Muscle layer of colon (tissue), 2 donors: Measurements from ENCODE around the gene KITLG.
"Not testable (repeated sequence)": the region's sequence is repeated elsewhere in the genome, so short reads cannot be mapped to it uniquely, and the experiment has no call there.

Experiments used
- H3K27ac ChIP-seq: one replicate; pipeline ENCODE4 v1.7.0; 2013; ENCODE audit warnings: low read depth, mild to moderate bottlenecking, low read length, moderate library complexity
- H3K27me3 ChIP-seq, 2 donors: one replicate each; pipeline ENCODE4 v1.7.0; 2013; ENCODE audit warnings: low read length in 2 of 2, mild to moderate bottlenecking in 2 of 2; ENCODE audit not compliant: insufficient read depth in 2 of 2, control insufficient read depth in 1 of 2
- H3K36me3 ChIP-seq: one replicate; pipeline ENCODE4 v1.7.0; 2013; ENCODE audit warnings: mild to moderate bottlenecking, low read length; ENCODE audit not compliant: insufficient read depth
- H3K4me1 ChIP-seq: one replicate; pipeline ENCODE4 v1.7.0; 2013; ENCODE audit warnings: mild to moderate bottlenecking, low read length; ENCODE audit not compliant: insufficient read depth
- H3K4me3 ChIP-seq, 2 donors: one replicate each; pipeline ENCODE4 v1.7.0; 2013; ENCODE audit warnings: low read length in 2 of 2, low read depth in 1 of 2, mild to moderate bottlenecking in 1 of 2, moderate library complexity in 1 of 2
- H3K9ac ChIP-seq: one replicate; pipeline ENCODE4 v1.7.0; 2013; ENCODE audit warnings: low read length
- H3K9me3 ChIP-seq: one replicate; pipeline ENCODE4 v1.7.0; 2013; ENCODE audit warnings: mild to moderate bottlenecking, low read length
- donor health status: abdominal sarcoma.
- donor health status: Adenocarcinoma of cecum.

KITLG gene

DNA sequence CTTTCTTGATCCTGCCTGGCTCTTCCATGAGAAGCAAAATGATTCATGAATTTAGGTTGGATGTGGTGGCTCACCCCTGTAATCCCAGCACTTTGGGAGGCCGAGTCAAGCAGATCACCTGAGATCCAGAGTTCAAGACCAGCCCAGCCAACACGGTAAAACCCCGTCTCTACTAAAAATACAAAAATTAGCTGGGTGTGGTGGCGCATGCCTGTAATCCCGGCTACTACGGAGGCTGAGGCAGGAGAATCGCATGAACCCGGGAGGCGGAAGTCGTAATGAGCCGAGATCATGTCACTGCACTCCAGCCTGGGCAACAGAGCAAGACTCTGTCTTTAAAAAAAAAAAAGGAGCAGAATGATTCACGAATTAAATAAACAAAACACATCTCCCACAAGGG, 72.4 kb downstream of the KITLG start:
- not testable (repeated sequence) for H3K9me3 ChIP-seq, H3K9ac ChIP-seq, H3K4me3 ChIP-seq, H3K27ac ChIP-seq, H3K27me3 ChIP-seq, H3K4me1 ChIP-seq
- H3K36me3 ChIP-seq: peaks cover 35% of the 10 kb centered on the region

GRCh38 chr12:88507270-88507669, 73.0 kb downstream of the KITLG start:
- no peaks in the 10 kb centered on the region for H3K27me3 ChIP-seq
- no peaks in the 10 kb centered on the region for H3K9me3 ChIP-seq
- peaks cover 41% of the 10 kb centered on the region for H3K36me3 ChIP-seq
- no peaks in the 10 kb centered on the region for H3K4me1 ChIP-seq
- no peak overlapping the region for H3K4me3 ChIP-seq
- H3K9ac ChIP-seq: no peak overlapping the region
- no peak overlapping the region for H3K27ac ChIP-seq

DNA sequence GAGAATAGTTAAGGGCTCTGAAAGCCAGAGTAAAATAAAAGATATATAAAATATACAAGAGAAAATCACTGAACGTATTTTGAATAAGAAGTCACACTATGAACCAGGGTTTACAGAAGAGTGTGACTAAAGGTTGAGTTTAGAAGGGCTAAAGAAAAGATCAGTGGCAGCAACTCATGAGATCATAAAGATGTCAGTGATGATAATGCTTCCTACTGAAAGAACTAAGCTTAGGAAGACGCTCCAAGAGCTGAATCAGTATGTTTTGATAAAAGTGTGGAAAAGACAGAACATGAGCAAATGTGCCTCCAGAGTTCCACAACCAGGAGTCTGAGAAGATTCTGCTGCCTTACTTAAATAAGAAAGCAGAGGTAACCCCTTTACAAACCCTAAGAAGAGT, 74.6 kb downstream of the KITLG start:
- Histone ChIP-seq H3K9me3 (no peaks in the 10 kb centered on the region), H3K36me3 (peaks cover 41% of the 10 kb centered on the region), H3K4me3 (no peak overlapping the region), H3K27ac (no peak overlapping the region), H3K9ac (no peak overlapping the region), H3K4me1 (no peaks in the 10 kb centered on the region), H3K27me3 (no peaks in the 10 kb centered on the region)

DNA sequence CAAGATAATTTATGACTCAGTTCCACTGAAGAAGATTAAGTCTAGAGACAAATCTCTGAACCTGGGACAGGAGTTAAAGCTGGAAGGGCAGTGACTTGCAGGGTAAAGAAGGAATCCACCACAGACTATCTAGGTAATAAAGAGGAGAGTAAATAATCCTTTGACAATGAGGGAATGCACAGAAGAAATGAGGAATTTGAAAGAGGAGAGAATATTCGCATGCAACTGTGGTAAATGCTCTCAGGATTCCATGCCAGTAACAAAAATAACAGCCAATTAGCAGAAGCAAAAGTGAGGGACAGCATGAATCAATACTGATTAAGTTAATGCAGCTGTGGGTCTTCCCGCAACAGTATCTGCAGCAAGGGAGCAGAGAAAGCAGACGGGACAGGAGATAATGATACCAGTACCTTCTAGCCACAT, 77.0 kb downstream of the KITLG start:
- peaks cover 41% of the 10 kb centered on the region for H3K36me3 ChIP-seq
- no peak overlapping the region for H3K9ac ChIP-seq
- H3K4me1 ChIP-seq: no peaks in the 10 kb centered on the region
- no peaks in the 10 kb centered on the region for H3K27me3 ChIP-seq
- no peak overlapping the region for H3K4me3 ChIP-seq
- H3K27ac ChIP-seq: no peak overlapping the region
- H3K9me3 ChIP-seq: no peaks in the 10 kb centered on the region

DNA sequence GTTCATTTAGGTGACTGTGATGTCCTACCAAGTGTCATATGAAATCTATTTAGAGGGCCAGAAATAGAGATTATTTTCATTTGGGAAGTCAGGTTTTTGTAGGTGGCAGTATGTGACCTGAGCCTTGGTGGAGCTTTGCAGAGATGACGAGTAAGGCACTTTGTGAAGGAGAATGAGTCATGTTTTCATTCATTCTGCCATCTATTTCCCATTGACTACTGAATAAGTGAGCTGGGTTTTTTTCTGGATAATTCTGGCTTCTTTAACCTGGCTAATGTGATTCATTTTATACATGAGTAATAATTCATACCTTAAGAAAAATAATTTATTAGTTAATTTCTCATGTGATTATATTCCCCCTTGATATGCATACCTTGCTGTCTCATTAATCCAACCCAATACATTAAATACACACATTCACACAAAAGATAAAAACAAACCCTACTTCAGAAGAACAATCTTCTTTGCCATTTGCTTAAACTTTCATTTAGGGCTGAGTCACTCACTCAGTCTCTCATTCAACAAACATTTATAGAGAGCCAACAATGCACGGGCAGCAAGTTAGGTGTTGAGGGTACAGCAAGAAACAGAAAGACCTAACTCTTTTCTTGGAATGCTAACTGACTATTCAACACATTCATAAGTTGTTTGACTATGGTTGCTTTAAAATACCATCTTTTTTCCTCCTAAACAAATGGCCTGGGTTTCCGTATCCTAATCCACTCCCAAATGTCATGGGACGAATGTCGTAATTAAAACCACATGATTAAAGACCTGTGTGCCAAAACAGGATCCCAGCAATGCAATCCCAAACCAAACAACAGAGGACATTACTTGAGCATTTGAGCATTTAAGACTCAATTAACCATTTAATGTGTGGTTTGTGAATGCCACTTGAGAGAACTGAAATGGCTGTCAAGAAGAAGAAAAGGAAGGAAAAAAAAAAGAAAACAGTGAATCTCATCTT, 78.0 kb downstream of the KITLG start:
- no peaks in the 10 kb centered on the region for H3K27me3 ChIP-seq
- no peak overlapping the region for H3K27ac ChIP-seq
- no peak overlapping the region for H3K9ac ChIP-seq
- no peaks in the 10 kb centered on the region for H3K4me1 ChIP-seq
- H3K9me3 ChIP-seq: no peaks in the 10 kb centered on the region
- H3K36me3 ChIP-seq: peaks cover 36% of the 10 kb centered on the region
- no peak overlapping the region for H3K4me3 ChIP-seq

DNA sequence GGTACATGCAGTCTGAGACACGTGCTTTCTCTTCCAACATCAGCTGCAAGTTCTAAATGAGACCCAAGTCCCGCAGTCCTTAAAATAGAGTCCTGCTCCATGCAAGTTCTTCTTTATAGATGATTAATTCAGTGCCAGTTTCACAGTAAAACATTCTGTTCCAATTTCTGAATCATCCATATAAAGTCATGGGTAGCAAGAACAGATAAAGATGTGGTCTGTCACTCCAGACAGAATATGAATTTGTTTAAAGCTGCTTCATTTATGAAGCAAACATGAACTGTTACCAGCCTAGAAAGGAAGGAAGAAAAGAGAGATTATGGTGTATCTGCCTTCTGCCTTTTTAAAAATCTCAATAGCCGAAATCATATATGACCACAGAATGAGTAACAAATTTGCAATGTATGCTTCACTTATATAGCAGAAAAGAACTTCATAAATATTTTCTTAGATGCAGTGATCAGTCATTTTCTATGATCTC, 83.3 kb downstream of the KITLG start:
- Histone ChIP-seq H3K27ac (no peak overlapping the region), H3K36me3 (no peaks in the 10 kb centered on the region), H3K9me3 (no peaks in the 10 kb centered on the region), H3K27me3 (no peaks in the 10 kb centered on the region), H3K9ac (no peak overlapping the region), H3K4me3 (no peak overlapping the region), H3K4me1 (peaks cover 23% of the 10 kb centered on the region)

DNA sequence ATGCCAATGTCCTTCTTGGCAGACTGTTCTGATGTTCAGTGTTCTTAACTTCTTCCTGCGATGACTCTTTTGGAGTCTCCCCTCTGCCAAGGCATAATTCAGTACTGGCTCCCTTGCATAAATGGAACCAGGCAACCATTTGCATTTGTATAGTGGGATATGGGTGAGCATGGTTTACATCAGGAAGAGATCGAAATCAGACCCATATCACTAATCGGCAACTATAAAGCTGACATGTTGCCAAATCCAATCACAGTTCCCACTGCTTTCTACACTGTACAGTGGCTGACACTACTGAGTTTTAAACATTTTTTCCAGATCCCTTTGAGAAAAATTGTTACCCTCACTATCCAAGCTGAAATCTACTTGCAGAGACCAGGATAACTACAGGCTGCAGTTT, 83.8 kb downstream of the KITLG start:
- H3K27ac ChIP-seq: no peak overlapping the region
- no peaks in the 10 kb centered on the region for H3K36me3 ChIP-seq
- H3K9me3 ChIP-seq: no peaks in the 10 kb centered on the region
- H3K27me3 ChIP-seq: no peaks in the 10 kb centered on the region
- H3K4me1 ChIP-seq: peaks cover 23% of the 10 kb centered on the region
- no peak overlapping the region for H3K4me3 ChIP-seq
- H3K9ac ChIP-seq: no peak overlapping the region

- no peaks in the 10 kb centered on the region for H3K27me3 ChIP-seq
- H3K4me1 ChIP-seq: peaks cover 23% of the 10 kb centered on the region
- no peak overlapping the region for H3K9ac ChIP-seq
- H3K27ac ChIP-seq: no peak overlapping the region
- H3K36me3 ChIP-seq: no peaks in the 10 kb centered on the region
- no peak overlapping the region for H3K4me3 ChIP-seq
- no peaks in the 10 kb centered on the region for H3K9me3 ChIP-seq
Observed at GRCh38 chr12:88495031-88495430, 85.2 kb downstream of the KITLG start.

DNA sequence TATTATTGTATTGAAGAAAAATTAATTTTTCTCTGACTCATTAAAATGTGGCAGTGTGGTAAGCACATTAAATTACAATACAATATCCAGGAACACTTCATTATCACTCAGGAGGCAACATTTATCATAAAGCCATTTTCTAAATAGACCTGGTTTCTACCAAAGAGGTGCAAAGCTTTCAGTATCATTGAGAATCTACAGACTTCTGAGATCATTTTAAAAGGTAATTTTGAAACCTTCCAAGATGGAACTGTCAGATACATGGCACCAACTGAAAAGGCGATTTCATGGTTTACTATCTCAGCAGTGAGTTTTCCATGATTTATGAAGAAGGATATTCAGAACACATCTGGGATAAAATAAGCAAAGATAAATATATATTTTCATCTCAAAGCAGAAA, 85.8 kb downstream of the KITLG start:
- H3K4me1 ChIP-seq: peaks cover 23% of the 10 kb centered on the region
- no peak overlapping the region for H3K4me3 ChIP-seq
- no peaks in the 10 kb centered on the region for H3K9me3 ChIP-seq
- no peaks in the 10 kb centered on the region for H3K27me3 ChIP-seq
- H3K27ac ChIP-seq: no peak overlapping the region
- H3K36me3 ChIP-seq: no peaks in the 10 kb centered on the region
- H3K9ac ChIP-seq: no peak overlapping the region

- no peaks in the 10 kb centered on the region for H3K36me3 ChIP-seq
- H3K9me3 ChIP-seq: no peaks in the 10 kb centered on the region
- no peak overlapping the region for H3K9ac ChIP-seq
- no peak overlapping the region for H3K4me3 ChIP-seq
- H3K27ac ChIP-seq: no peak overlapping the region
- H3K4me1 ChIP-seq: peaks cover 23% of the 10 kb centered on the region
- no peaks in the 10 kb centered on the region for H3K27me3 ChIP-seq
Observed at GRCh38 chr12:88493636-88494035, 86.6 kb downstream of the KITLG start.

DNA sequence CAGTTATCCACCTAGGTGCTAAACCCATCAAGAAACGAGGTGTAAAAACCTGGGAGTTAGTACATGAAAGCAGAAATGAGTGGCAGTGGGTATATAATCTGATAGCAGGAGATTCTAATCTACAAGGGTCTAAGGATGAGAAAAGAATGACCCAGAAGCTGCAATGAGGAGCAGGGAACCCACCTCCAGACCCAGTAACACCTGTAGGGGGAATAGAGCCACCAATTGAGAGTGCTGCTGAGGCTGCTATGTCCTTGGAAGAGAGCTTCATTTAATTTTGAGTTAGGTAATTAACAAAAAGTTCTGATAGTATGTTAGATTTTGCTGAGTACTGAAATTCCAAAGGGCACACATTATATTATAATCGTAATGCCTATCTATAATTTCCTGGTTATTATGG, 89.8 kb downstream of the KITLG start:
- Histone ChIP-seq H3K4me1 (peaks cover 12% of the 10 kb centered on the region), H3K27me3 (no peaks in the 10 kb centered on the region), H3K9ac (no peak overlapping the region), H3K36me3 (no peaks in the 10 kb centered on the region), H3K4me3 (no peak overlapping the region), H3K9me3 (no peaks in the 10 kb centered on the region), H3K27ac (no peak overlapping the region)

GRCh38 chr12:88472775-88473174, 107.5 kb downstream of the KITLG start:
- Histone ChIP-seq H3K4me1 (peaks cover 17% of the 10 kb centered on the region), H3K4me3 (no peak overlapping the region), H3K9ac (no peak overlapping the region), H3K9me3 (no peaks in the 10 kb centered on the region), H3K27ac (no peak overlapping the region), H3K36me3 (no peaks in the 10 kb centered on the region), H3K27me3 (no peaks in the 10 kb centered on the region)
